EH (cell line): Measurements from ENCODE around the gene CAMTA1.

Source experiments
- DNase-seq: peaks from one replicate; pipeline ENCODE4 v3.0.0-alpha.2; 2015; ENCODE audit warnings: low read depth

Gene CAMTA1

DNA sequence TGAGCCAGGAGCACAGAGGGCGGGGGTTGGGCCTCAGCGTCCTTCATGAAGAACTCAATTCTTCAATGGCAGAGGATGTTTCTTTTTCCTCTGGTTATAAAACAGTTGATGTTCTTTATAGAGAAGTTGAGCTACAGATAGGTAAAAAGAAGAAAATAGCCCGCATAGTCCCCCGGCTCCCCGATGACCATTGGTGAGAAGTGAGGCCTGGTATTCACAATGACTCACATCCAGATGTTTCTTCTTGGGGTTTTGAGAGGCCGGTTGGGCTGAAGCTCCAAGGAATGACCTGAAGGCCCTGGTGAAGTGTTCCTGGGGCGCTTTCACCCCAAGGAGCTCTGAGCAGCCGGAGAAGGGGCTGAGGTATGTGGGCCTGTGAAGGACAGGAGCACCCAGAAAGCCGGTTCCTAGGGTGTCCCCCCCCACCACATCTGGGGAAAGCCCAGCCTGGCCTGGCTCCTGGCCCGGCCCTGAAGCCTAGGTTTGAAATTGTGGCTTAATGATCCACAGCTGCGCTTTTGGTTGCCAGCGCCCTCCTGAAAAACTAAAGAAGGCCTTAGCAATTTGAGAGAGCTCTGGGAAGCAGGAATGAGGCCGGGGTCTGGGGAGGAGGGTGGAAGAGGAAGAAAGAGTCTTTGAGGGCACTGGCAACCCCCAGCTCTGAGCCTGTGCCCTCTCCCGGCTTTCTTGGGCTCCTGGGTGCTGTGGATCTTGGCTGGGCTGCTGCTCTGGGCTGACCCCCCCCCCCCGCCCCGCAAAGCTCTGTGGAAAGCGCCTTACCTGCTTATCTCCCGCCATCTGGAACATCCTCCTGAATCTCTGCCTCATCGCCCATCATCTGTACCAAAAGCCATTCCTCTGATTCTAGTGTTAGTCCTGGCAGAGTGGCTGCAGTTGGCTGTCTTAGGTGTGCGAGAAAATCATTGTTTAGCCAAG, 444.7 kb downstream of the CAMTA1 start:
- peak; percentile 60 for DNase-seq

DNA sequence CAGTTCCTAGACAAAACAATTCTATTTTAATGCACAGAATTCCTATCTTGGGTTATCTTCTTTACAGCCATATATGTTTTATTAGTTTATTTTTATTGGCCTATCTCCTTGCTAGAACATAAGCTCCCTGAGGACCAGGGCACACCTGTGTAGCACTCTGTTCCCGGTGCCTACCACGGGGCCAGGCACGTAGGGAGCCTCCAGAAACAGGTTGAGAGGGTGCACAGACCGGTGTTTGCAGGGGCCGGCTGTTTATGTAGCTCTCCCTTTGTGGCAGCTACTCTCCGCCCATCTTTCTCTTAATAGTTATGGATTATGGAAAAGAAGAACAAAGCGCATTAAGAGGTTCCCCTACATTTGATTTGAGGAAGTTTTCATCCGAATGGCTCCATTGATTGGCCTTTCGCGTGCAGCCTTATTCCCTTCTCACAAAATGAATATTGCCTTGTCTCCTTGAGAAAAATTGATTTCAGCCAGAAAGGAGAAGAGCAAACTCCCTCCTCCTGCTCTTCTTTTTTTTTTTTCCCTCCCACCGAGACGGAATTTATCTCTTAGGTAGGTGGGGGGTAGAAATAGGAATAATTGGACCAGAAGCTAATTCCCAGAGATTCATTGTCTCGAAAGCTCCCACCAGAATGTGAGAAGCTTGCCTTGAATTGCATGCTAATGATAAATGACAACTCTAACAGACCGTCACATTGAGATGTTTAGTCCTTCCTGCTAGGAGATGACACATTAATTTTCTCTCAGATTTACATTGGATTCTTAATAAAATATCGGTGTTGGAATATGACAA, 447.4 kb downstream of the CAMTA1 start:
- no peak for DNase-seq

GRCh38 chr1:7233237-7233540, 447.9 kb downstream of the CAMTA1 start:
- DNase-seq, result no peak

- DNase-seq, result no peak
These were observed 448.6 kb downstream of the CAMTA1 start for GRCh38 chr1:7233646-7234470.

DNA sequence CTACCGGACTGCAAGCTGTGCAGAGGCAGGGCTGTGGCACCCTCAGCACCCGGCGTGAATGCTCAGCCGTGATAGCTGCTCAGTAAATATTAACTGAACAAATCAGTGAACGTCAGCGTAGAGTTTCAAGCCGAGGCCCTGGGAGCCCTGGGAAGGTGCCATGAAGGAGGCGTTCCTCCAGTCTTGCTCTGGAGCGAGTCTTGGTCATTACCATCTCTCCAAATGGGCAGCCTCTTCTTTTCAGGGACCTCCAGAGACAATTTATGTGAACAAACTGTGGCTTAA, 449.2 kb downstream of the CAMTA1 start:
- DNase-seq, result no peak

DNA sequence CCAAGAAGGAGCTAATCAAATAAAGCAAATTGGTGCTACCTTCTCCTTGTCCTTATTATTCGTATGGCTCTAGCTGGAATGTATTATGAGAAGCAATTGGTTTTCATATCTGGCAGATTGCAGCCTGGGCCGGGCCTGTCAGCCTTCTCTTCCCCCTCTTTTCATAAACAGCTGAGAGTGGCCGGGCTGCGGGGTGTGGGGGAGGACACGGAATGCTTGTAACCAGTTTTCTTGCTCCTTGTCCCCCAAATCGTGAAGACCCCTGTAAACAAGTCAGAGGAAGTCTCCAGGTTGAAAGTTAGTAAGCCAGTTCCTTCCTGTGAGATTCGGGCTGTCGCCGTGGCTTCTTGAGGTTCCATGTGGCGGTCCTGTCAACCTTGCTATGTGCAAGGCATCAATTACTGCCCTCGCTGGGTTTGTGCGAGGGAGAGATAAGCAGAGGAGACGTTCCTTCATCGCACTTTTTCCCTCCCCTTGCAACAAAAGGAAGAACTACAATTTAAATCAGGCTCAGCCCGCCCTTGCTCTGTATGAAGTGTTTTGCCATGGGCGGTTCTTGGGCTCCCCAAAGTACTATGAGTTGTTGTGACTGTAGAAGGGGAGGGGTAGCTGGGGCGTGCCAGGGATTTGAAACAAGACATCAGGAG, 450.7 kb downstream of the CAMTA1 start:
- DNase-seq, result no peak

- no peak for DNase-seq
These were observed 451.7 kb downstream of the CAMTA1 start for GRCh38 chr1:7236844-7237515.

DNA sequence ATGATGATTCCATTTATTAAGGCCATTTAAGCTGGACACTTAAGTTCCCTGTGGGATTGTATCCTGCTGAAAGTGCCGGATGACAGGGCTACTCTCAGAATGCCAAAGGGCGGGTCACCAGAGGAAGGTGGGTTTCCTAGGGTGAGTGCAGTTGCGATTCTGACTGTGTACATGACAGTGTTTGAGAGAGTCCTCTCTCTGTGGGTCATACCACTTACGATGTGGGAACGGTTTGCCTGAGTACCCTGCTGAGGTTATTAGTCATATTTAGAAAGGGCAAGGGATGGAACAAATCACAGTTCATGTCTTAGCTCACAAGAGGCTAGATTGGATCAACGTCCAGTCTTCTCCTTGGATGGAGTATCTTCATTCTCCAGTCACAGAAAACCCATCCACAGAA, 461.9 kb downstream of the CAMTA1 start:
- no peak for DNase-seq

DNA sequence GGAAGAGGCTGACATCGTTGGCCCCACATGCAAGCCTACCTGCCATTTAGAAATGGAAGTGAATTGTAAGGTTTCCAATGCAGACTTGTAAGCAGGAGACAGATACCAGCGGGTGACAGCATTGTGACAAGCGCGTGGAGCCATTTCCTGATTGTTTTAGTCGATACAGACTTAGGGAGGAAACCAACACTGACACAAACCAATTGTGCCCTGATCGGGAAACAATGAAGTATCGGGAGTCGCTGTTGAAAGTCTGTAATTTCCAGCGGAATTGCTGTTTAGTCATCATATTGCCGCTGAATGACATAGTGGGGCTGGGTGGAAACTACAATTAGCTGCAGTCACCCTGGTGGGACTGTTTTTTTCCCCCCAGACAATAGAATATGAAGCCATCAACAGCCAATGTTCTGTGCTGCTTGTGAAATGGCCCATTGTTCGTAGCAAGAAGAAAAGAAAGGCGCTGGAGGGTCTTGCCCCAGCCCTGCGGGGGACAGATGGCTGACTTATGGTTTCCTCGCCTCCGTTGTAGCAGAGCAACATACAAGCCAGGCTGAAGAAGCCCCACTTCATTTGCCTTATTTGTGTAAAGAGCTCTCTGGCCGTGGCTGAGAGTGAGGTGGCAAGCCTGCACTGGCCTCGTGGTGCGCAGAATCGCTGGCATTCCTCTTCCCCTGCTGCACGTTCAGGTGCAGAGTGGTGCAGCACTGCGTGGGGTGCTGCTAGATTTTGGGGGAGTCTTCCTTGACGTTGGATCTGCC, 462.7 kb downstream of the CAMTA1 start:
- no peak for DNase-seq

- DNase-seq, result no peak
These were observed 463.4 kb downstream of the CAMTA1 start for GRCh38 chr1:7248549-7249199.

DNA sequence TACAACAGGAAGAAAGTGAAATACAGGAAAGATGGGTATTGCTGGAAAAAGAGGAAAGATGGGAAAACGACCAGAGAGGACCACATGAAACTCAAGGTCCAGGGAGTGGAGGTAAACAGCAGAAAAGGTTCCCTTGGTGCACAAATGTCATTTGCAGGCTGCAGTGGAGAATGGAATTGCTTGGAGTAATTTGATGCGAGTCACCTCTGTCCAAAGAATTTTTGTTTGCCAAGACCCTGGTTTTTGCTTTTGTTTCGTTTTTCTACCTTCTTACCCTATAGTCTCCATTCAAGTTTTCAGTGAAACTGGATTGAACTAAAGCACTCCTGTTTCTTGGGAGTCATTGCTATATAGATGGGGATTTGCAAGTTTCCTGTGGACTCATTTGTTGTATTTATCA, 464.3 kb downstream of the CAMTA1 start:
- peak; percentile 28 for DNase-seq

DNA sequence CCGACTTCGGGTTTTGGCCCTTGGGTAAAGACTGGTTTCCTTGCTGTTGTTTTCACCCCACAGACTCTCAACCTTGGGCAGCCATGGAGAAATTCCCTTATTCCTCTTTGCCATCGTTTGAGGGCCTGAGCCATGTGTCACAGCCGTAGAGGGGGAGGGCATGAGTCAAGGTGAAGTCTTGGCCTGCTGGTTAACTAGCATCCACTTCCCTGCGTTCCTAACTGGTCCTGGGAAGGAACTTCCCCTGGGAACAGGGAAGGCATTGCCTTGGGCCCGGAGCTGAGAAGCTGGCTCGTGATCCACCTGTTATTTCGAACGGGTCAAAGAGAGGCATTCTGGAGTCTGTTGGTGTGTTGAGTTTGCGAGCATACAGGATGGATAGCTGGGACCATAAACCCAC, 464.9 kb downstream of the CAMTA1 start:
- DNase-seq, result peak; percentile 34

DNA sequence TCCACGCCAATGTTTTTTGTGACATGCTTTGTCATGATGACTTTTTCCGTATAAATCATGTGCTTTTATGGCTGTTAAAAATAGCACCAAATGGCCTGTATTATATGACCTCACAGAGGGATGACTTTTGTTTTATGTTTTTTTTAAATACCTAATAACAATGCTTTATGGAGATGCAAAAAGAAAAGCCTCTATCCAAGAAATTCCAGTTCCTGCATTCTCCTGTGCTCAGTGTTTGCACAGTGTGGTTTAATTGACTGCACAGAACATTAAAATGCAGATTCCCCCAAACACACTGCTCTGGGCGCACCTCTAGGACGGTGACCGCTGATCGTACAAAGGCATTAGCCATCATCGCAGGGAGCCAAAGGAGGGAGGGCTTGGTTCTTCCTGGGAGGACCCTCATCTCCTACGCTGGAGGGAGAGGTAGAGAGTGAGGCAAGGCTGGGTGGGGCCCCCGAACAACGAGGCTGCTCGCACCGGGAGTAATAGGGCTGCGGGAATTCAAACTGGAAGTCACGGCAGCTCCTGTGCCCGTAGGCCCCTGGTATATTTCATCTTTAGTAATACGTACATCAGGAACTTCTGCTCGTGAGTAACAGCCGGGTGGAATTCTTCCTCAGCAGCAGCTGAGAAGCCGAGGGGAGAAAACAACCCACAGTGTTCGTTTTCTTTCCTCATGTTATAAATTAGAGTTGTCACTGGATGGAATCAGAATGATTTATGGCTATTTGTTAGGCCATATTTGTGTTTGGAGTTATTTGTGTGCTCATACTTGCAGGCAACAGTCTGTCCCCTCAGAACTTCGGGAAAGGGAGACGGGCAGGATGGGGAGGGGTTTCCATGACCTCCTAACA, 465.6 kb downstream of the CAMTA1 start:
- peak; percentile 18 for DNase-seq

DNA sequence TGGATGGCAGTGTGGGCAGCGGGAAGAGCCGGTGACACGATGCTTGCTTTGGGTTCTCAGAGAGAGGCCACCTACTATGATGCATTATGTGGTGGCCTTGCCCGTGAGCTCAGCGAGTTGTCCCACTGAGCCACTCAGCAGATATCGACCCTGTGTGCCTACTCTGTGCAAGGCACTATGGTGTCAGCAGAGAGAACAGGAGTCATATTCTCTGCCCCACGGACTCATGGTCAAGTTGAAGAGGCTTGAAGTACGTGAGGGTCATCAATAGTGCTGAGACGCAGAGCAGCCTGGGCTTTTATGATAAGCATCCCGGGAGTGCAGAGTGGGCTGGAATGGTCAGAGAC, 466.2 kb downstream of the CAMTA1 start:
- DNase-seq, result no peak

DNA sequence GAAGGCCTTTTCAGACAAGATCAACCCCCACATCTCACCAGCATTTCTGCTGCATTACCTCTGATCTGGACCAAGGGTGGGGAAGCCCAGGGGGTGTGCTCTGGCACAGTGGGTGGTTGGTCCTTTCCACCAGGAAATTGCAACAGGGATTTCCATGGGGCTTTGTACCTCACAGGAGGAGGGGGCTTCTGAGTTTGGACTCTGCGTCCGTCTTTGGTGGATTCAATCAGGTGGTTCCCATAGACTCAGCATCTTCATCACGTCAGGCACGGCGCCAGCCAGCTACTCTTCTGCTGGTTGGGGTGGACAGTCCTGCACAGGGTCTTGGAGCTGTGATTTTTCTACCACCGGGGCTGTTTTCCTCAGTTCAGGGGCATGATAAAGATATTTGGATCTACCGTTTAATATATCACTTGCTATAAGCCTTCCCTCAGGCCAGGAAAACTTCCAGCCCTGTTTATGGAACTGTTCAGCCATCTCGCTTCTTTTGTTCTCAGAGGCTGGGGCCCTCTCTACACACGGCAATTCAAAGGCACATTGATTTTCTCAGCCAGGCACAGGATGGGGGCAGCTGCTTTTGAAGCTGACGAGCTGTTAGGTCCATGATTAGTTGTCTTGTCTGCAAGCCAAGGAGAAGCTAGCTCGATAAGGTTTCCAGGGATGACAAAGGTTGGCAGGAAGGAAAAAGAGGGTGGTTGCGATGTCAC, 467.3 kb downstream of the CAMTA1 start:
- no peak for DNase-seq

DNA sequence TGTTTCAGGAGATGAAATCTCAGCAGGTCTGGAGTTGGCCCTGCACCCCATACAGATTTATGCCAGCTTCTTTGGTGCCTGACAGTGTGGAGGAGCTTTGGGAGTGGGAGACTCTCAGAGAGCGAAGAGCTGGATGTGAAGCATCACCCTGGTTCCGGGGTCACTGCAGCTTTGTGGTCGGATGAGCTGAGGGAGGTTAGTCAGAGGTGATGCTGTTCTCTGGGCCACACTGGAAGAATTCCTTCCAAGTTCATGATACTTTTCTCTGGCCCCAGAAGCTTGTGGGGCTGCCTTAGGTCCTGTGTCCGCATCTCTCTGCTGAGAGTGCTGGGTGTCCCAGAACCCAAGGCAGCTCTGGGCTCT, 467.8 kb downstream of the CAMTA1 start:
- peak; percentile 36 for DNase-seq

DNA sequence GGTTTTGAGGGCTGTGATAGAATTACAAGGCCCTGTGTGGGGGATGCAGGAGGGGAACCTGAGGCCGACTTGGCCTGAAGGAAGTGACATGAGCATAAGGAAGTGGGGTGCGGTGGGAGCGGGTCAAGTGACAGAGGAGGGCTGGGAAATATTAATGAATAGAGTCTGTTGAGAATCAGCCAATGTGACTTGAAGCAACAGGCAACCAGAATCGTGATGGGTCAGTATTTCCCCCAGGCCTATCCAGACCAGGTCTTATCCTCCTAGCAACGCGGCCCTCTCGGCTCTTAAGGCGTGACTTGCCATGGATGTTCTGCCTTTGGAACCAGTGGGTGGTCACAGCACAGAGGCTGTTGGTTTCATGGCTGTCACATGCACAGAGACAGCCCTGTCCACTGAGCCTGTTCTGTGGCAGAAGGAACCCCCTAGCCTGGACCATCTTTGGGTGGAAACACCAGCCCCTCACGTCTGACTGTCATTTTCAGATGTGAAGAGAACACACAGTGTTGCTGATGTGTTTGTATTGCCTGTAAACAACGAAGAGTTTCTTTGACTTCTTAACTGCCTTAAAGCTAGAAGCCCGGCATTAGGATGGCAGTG, 468.8 kb downstream of the CAMTA1 start:
- no peak for DNase-seq

- peak; percentile 50 for DNase-seq
These were observed 470.2 kb downstream of the CAMTA1 start for GRCh38 chr1:7255303-7256058.
